Body of pancreas (tissue), 4 donors: Measurements from ENCODE around the gene ICA1L. TPM values are rescaled to one million over a fixed set of nuclear protein-coding genes. Genes with fewer than 3 reads are reported as not detected.

ENCODE experiments used
- ATAC-seq: fragments of 150-250 bp; one replicate; pipeline ENCODE4 v1.9.1; 2016
- DNase-seq, 4 donors: peaks; one replicate each; pipeline ENCODE4 v3.0.0-alpha.2; 2019
- H3K27ac ChIP-seq, 4 donors: fragments of 200-600 bp; sonication (generic); 1 replicate in 3 of 4; 2 replicates in 1 of 4; pipeline versions ENCODE4 v1.5.1 to v1.6.1; 2016 to 2019; ENCODE audit warnings: mild to moderate bottlenecking in 1 of 4, mixed read lengths in 1 of 4, moderate library complexity in 1 of 4
- H3K27me3 ChIP-seq, 2 donors: fragments of 200-600 bp; sonication (generic); one replicate each; pipeline ENCODE4 v1.6.0; 2016; ENCODE audit warnings: mild to moderate bottlenecking in 1 of 2
- H3K36me3 ChIP-seq, 2 donors: fragments of 200-600 bp; sonication (generic); replicated peaks in 1 of 2; 2 replicates each; pipeline ENCODE4 v1.5.1; 2016; ENCODE audit warnings: low read depth in 2 of 2; ENCODE audit not compliant: insufficient read depth in 1 of 2
- H3K4me1 ChIP-seq: fragments of 200-600 bp; sonication (generic); one replicate; pipeline ENCODE4 v1.6.0; 2016
- H3K4me3 ChIP-seq, 2 donors: fragments of 200-600 bp; sonication (generic); 1 replicate in 1 of 2; 2 replicates in 1 of 2; pipeline ENCODE4 v1.5.1; 2016 to 2019
- H3K9me3 ChIP-seq, 3 donors: fragments of 200-600 bp; sonication (generic); 1 replicate in 2 of 3; 2 replicates in 1 of 3; pipeline ENCODE4 v1.5.1; 2016
- CTCF ChIP-seq, 7 experiments: fragments of 450-650 bp in 4 of 7; fragments of 200-600 bp in 3 of 7; sonication (generic) in 3 of 7; IDR thresholded peaks; one replicate each; pipeline ENCODE4 v1.5.1; 2016 to 2019; ENCODE audit warnings: antibody characterized with exemption in 7 of 7
- POLR2A ChIP-seq, 3 donors: fragments of 450-650 bp; IDR thresholded peaks; one replicate each; pipeline ENCODE4 v1.6.1; 2016; ENCODE audit warnings: antibody characterized with exemption in 3 of 3, mild to moderate bottlenecking in 2 of 3
- WGBS, 2 donors: methylation state at CpG; one replicate each; pipeline ENCODE4 v1.1.5; 2017; 5-methylcytosine and 5-hydroxymethylcytosine counted together
- intact Hi-C: fragments of 100-400 bp; cut with DNase I; formaldehyde crosslinking; loops from one replicate; pipeline ENCODE4 v1.15.1; 2023
- total RNA-seq, 2 donors: library from RNA; depleted of rRNA; stranded (reverse); fragments of >200 nt; gene quantifications; one replicate each; pipeline ENCODE4 v1.1.0, GENCODE V29; 2016

ICA1L gene
- total RNA-seq, 2 donors from 2014 or later = 6.7 to 34.6 TPM

GRCh38 chr2:202758604-202759003, 113.0 kb downstream of the ICA1L start:
- TF ChIP-seq POLR2A (IDR thresholded peaks at IDR 0.05) = no peak
- TF ChIP-seq CTCF (IDR thresholded peaks at IDR 0.05) = no peak
- ATAC-seq = peak; percentile 79
- Histone ChIP-seq H3K4me1 (peaks cover 12% of the 10 kb centered on the region), H3K27ac (peak overlapping the region; percentile 4 to 45 (median 19)), H3K27me3 (no peaks in the 10 kb centered on the region), H3K4me3 (no peak overlapping the region), H3K36me3 (no peaks in the 10 kb centered on the region), H3K9me3 (no peaks in the 10 kb centered on the region)
- 21% methylated on average over 2 of the region's 2 CpGs for WGBS, 2 donors
- DNase-seq = peak in 1 of 4 donors; percentile 29
- intact Hi-C loops = no loop called here

- H3K27ac ChIP-seq = peak overlapping the region in 3 of 4 donors; percentile 3 to 45 (median 19)
- H3K9me3 ChIP-seq = no peaks in the 10 kb centered on the region
- intact Hi-C loops = no loop called here
- ATAC-seq (no peak), DNase-seq (no peak)
- H3K4me3 ChIP-seq = no peak overlapping the region
- no peaks in the 10 kb centered on the region for H3K27me3 ChIP-seq
- peaks cover 12% of the 10 kb centered on the region for H3K4me1 ChIP-seq
- WGBS, 2 donors = 38 to 40% methylated on average over 4 of the region's 4 CpGs
- TF ChIP-seq CTCF (IDR thresholded peaks at IDR 0.05) = no peak
- no peak for TF ChIP-seq POLR2A (IDR thresholded peaks at IDR 0.05)
- no peaks in the 10 kb centered on the region for H3K36me3 ChIP-seq
These were observed 113.4 kb downstream of the ICA1L start for GRCh38 chr2:202758128-202758527.

- no peaks in the 10 kb centered on the region for H3K36me3 ChIP-seq
- DNase-seq (no peak), ATAC-seq (no peak)
- WGBS, 2 donors = 83 to 86% methylated on average over 5 of the region's 5 CpGs
- H3K4me1 ChIP-seq = peaks cover 12% of the 10 kb centered on the region
- TF ChIP-seq POLR2A (IDR thresholded peaks at IDR 0.05) (no peak), CTCF (IDR thresholded peaks at IDR 0.05) (no peak)
- no peak overlapping the region for H3K27ac ChIP-seq
- no peak overlapping the region for H3K4me3 ChIP-seq
- no peaks in the 10 kb centered on the region for H3K9me3 ChIP-seq
- no peaks in the 10 kb centered on the region for H3K27me3 ChIP-seq
- intact Hi-C loops = no loop called here
These were observed 114.2 kb downstream of the ICA1L start for GRCh38 chr2:202757339-202757738.

- Histone ChIP-seq H3K27me3 (no peaks in the 10 kb centered on the region), H3K4me1 (peaks cover 12% of the 10 kb centered on the region), H3K4me3 (no peak overlapping the region), H3K27ac (no peak overlapping the region), H3K9me3 (no peaks in the 10 kb centered on the region), H3K36me3 (no peaks in the 10 kb centered on the region)
- DNase-seq = no peak
- intact Hi-C loops = no loop called here
- TF ChIP-seq CTCF (IDR thresholded peaks at IDR 0.05) (no peak), POLR2A (IDR thresholded peaks at IDR 0.05) (no peak)
- ATAC-seq = no peak
- 85 to 88% methylated on average over 3 of the region's 3 CpGs for WGBS, 2 donors
These were observed 115.0 kb downstream of the ICA1L start for GRCh38 chr2:202756598-202756997.

- Histone ChIP-seq H3K27me3 (no peaks in the 10 kb centered on the region), H3K36me3 (no peaks in the 10 kb centered on the region), H3K27ac (no peak overlapping the region), H3K9me3 (no peaks in the 10 kb centered on the region), H3K4me3 (no peak overlapping the region), H3K4me1 (peaks cover 12% of the 10 kb centered on the region)
- DNase-seq (no peak), ATAC-seq (no peak)
- intact Hi-C loops = no loop called here
- TF ChIP-seq CTCF (IDR thresholded peaks at IDR 0.05) = no peak
- no peak for TF ChIP-seq POLR2A (IDR thresholded peaks at IDR 0.05)
- 79 to 90% methylated on average over 6 of the region's 6 CpGs for WGBS, 2 donors
These were observed 116.6 kb downstream of the ICA1L start for GRCh38 chr2:202754936-202755335.
